ENCODE results near the gene ZBTB21.

GRCh38 chr21:41977034-41977950, 32.9 kb downstream of the ZBTB21 start:
- TF ChIP-seq CTCF (IDR thresholded peaks at IDR 0.05) = no peak
- TF ChIP-seq POLR2AphosphoS5 (IDR thresholded peaks at IDR 0.05) = no peak

Measured in esophagus muscularis mucosa (tissue), 3 donors.